ENCODE results near the gene MFSD2A. TPM values are rescaled to one million over a fixed set of nuclear protein-coding genes. Genes with fewer than 3 reads are reported as not detected.
"Not testable (repeated sequence)": the region's sequence is repeated elsewhere in the genome, so short reads cannot be mapped to it uniquely, and the experiment has no call there.

MFSD2A gene
- total RNA-seq, 1 experiment from 2014 or later, result 8.0 TPM

GRCh38 chr1:39981385-39981784 lies 26.4 kb downstream of the MFSD2A start:
- no peak overlapping the region for H3K27ac ChIP-seq (ENCODE audit: low read depth, low read length)
- H2AFZ ChIP-seq (ENCODE audit: low read depth, low read length, poor library complexity, severe bottlenecking), result peak overlapping the region; percentile 77
- ChIA-PET CTCF (interaction anchor here (0.5 to 1.5 kb wide), 5 partner anchors 8 to 958 kb away, joined by 3 to 5 read pairs (median 4); partner anchors contain the start of gene MYCL), RAD21 (ENCODE audit: low non-redundant PET in 1 of 2, low total read pairs in 2 of 2, uncharacterized antibody in 2 of 2, unreplicated experiment in 2 of 2) (no interaction called here), POLR2A (interaction anchor here (0.7 kb wide), 1 partner anchor 24 kb away, joined by 5 read pairs; no protein-coding TSS in a partner anchor)
- intact Hi-C loops (cut with micrococcal nuclease), result no loop called here
- no peak for ATAC-seq
- H4K20me1 ChIP-seq (ENCODE audit: insufficient read depth), result no peaks in the 10 kb centered on the region
- no peaks in the 10 kb centered on the region for H3K9me2 ChIP-seq (ENCODE audit: insufficient read depth)
- H3K36me3 ChIP-seq (ENCODE audit: control insufficient read depth in 1 of 2, insufficient read depth in 2 of 2, low read length in 2 of 2), result no peaks in the 10 kb centered on the region
- no TSS peak for BruUV-seq (replicated peaks)
- H3K27me3 ChIP-seq (ENCODE audit: insufficient read depth, low read length), result no peaks in the 10 kb centered on the region
- DNase-seq (ENCODE audit: low read depth, low spot score), result no peak
- H3K9me3 ChIP-seq (ENCODE audit: control insufficient read depth in 1 of 2, insufficient read depth in 1 of 2, low read depth in 1 of 2, low read length in 2 of 2), result no peaks in the 10 kb centered on the region
- H3K4me2 ChIP-seq (ENCODE audit: low read length), result 0 out of 2 replicates have a peak overlapping the region, but pooled peaks have one; percentile 63
- no peak overlapping the region for H3K9ac ChIP-seq (ENCODE audit: low read length)
- peaks cover 9 to 18% of the 10 kb centered on the region in 2 experiments for H3K4me1 ChIP-seq (ENCODE audit: control insufficient read depth in 1 of 2, insufficient read depth in 2 of 2, low read length in 2 of 2)
- H3K79me2 ChIP-seq (ENCODE audit: insufficient read depth, low read length), result no peaks in the 10 kb centered on the region
- no peak overlapping the region for H3K4me3 ChIP-seq (replicated peaks in 1 of 2; ENCODE audit: low read depth in 1 of 2, low read length in 2 of 2)
- TF ChIP-seq SIN3A (IDR thresholded peaks at IDR 0.05; ENCODE audit: low read depth) (no peak), CBX3 (IDR thresholded peaks at IDR 0.05; ENCODE audit: low read depth) (no peak), SRF (IDR thresholded peaks at IDR 0.05; ENCODE audit: low read depth) (no peak), ZFX (IDR thresholded peaks at IDR 0.05) (no peak)
- TF ChIP-seq, protein P1, sequence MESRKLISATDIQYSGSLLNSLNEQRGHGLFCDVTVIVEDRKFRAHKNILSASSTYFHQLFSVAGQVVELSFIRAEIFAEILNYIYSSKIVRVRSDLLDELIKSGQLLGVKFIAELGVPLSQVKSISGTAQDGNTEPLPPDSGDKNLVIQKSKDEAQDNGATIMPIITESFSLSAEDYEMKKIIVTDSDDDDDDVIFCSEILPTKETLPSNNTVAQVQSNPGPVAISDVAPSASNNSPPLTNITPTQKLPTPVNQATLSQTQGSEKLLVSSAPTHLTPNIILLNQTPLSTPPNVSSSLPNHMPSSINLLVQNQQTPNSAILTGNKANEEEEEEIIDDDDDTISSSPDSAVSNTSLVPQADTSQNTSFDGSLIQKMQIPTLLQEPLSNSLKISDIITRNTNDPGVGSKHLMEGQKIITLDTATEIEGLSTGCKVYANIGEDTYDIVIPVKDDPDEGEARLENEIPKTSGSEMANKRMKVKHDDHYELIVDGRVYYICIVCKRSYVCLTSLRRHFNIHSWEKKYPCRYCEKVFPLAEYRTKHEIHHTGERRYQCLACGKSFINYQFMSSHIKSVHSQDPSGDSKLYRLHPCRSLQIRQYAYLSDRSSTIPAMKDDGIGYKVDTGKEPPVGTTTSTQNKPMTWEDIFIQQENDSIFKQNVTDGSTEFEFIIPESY (IDR thresholded peaks at IDR 0.05; ENCODE audit: extremely low read depth, insufficient replicate concordance, low read length), result no peak

DNA sequence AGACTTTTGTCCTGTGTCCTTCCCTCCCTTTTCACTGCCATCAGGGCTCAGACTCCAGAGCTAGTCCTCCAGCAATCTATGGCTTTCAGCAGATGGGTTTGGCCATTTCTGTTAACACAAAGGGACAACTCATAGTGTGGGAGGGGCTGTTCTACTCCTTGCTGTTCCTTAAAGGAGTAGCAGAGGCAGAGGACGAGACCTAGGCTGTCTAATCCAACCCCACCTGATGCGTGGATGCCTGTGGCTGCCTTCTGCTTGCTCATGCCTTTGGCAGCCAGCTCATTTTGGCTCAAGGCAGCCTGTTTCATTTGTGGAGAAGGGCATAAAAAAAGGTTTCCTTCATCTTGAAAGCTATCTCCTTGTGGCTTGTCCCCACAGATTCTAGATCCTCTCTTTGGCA lies 27.0 kb downstream of the MFSD2A start:
- intact Hi-C loops (cut with micrococcal nuclease), result no loop called here
- POLR2A ChIA-PET, result no interaction called here
- Histone ChIP-seq H3K9me2 (ENCODE audit: insufficient read depth) (no peaks in the 10 kb centered on the region), H3K79me2 (ENCODE audit: insufficient read depth, low read length) (no peaks in the 10 kb centered on the region), H3K9me3 (ENCODE audit: control insufficient read depth in 1 of 2, insufficient read depth in 1 of 2, low read depth in 1 of 2, low read length in 2 of 2) (no peaks in the 10 kb centered on the region), H2AFZ (ENCODE audit: low read depth, low read length, poor library complexity, severe bottlenecking) (peak overlapping the region; percentile 77), H4K20me1 (ENCODE audit: insufficient read depth) (no peaks in the 10 kb centered on the region), H3K27ac (ENCODE audit: low read depth, low read length) (no peak overlapping the region), H3K4me1 (ENCODE audit: control insufficient read depth in 1 of 2, insufficient read depth in 2 of 2, low read length in 2 of 2) (peaks cover 7 to 12% of the 10 kb centered on the region in 2 experiments), H3K27me3 (ENCODE audit: insufficient read depth, low read length) (no peaks in the 10 kb centered on the region), H3K4me3 (replicated peaks in 1 of 2; ENCODE audit: low read depth in 1 of 2, low read length in 2 of 2) (no peak overlapping the region), H3K4me2 (ENCODE audit: low read length) (peak overlapping the region; percentile 63), H3K9ac (ENCODE audit: low read length) (no peak overlapping the region), H3K36me3 (ENCODE audit: control insufficient read depth in 1 of 2, insufficient read depth in 2 of 2, low read length in 2 of 2) (no peaks in the 10 kb centered on the region)
- ATAC-seq, result peak; percentile 95
- CTCF ChIA-PET, result interaction anchor here (0.5 to 1.5 kb wide), 5 partner anchors 9 to 958 kb away, joined by 3 to 5 read pairs (median 4); partner anchors contain the start of gene MYCL
- peak; percentile 14; the same call in 1 of the 2 replicates for TF ChIP-seq MAX (IDR thresholded peaks at IDR 0.05)
- TF ChIP-seq POLR2A (IDR thresholded peaks at IDR 0.05; ENCODE audit: borderline replicate concordance, extremely low read depth, insufficient read depth, insufficient read length), result no peak
- no peak for TF ChIP-seq ATF3 (IDR thresholded peaks at IDR 0.05)
- no TSS peak for BruUV-seq (replicated peaks)
- DNase-seq (ENCODE audit: low read depth, low spot score), result peak; percentile 37
- RAD21 ChIA-PET (ENCODE audit: low non-redundant PET in 1 of 2, low total read pairs in 2 of 2, uncharacterized antibody in 2 of 2, unreplicated experiment in 2 of 2), result no interaction called here

DNA sequence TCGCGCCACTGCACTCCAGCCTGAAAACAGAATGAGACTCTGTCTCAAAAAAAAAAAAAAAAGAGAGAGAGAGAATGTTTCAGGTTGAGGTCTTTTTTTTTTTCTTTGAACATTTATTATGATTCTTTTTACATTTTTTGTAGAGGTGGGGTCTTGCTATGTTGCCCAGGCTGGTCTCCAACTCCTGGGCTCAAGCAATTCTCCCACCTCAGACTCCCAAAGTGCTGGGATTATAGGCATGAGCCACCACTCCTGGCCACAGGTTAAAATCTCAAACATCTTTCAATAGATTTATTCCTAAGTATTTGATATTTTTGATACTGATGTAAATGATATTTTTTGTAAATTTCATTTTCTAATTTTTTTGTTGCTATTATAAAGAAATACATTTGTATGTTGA lies 29.5 kb downstream of the MFSD2A start:
- H3K27me3 ChIP-seq (ENCODE audit: insufficient read depth, low read length); H3K4me3 ChIP-seq (replicated peaks in 1 of 2; ENCODE audit: low read depth in 1 of 2, low read length in 2 of 2); H3K9ac ChIP-seq (ENCODE audit: low read length); H3K9me3 ChIP-seq (ENCODE audit: control insufficient read depth in 1 of 2, insufficient read depth in 1 of 2, low read depth in 1 of 2, low read length in 2 of 2); H3K4me1 ChIP-seq (ENCODE audit: control insufficient read depth in 1 of 2, insufficient read depth in 2 of 2, low read length in 2 of 2); H2AFZ ChIP-seq (ENCODE audit: low read depth, low read length, poor library complexity, severe bottlenecking); H3K27ac ChIP-seq (ENCODE audit: low read depth, low read length); ATAC-seq; intact Hi-C loops (cut with micrococcal nuclease); H4K20me1 ChIP-seq (ENCODE audit: insufficient read depth); H3K36me3 ChIP-seq (ENCODE audit: control insufficient read depth in 1 of 2, insufficient read depth in 2 of 2, low read length in 2 of 2); POLR2A ChIA-PET; H3K79me2 ChIP-seq (ENCODE audit: insufficient read depth, low read length); RAD21 ChIA-PET (ENCODE audit: low non-redundant PET in 1 of 2, low total read pairs in 2 of 2, uncharacterized antibody in 2 of 2, unreplicated experiment in 2 of 2); DNase-seq (ENCODE audit: low read depth, low spot score); BruUV-seq (replicated peaks); H3K9me2 ChIP-seq (ENCODE audit: insufficient read depth); H3K4me2 ChIP-seq (ENCODE audit: low read length): not testable (repeated sequence)
- CTCF ChIA-PET, result interaction anchor here (0.9 to 1.4 kb wide), 2 partner anchors 65 to 167 kb away, joined by 3 read pairs; no protein-coding TSS in a partner anchor
